IMR-90 (cell line): Measurements from ENCODE around the gene CASP1.

Experiments
- CEBPB ChIP-seq: IDR thresholded peaks from 2 replicates; pipeline ENCODE4 v1.6.1; 2012; ENCODE audit warnings: low read depth, low read length, improper control_type of control experiment
- MXI1 ChIP-seq: IDR thresholded peaks from 2 replicates; pipeline ENCODE4 v1.6.1; 2012; ENCODE audit warnings: low read depth, mild to moderate bottlenecking, low read length, moderate library complexity, borderline replicate concordance
- NFE2L2 ChIP-seq: fragments of 150-350 bp; IDR thresholded peaks from 2 replicates; pipeline ENCODE4 v1.6.1; 2016; ENCODE audit warnings: low read depth, mild to moderate bottlenecking, low read length
- POLR2A ChIP-seq: IDR thresholded peaks from 2 replicates; pipeline ENCODE4 v1.6.1; 2012; ENCODE audit warnings: mild to moderate bottlenecking, low read depth, low read length
- RFX5 ChIP-seq: IDR thresholded peaks from 2 replicates; pipeline ENCODE4 v1.8.0; 2012; ENCODE audit warnings: low read depth, mild to moderate bottlenecking, low read length, moderate library complexity
- TF ChIP-seq, protein P1 (sequence below): conservative IDR thresholded peaks from 2 replicates; pipeline ENCODE4 v1.5.1; 2012; ENCODE audit warnings: mild to moderate bottlenecking, low read depth, low read length, improper control_type of control experiment

DNA sequence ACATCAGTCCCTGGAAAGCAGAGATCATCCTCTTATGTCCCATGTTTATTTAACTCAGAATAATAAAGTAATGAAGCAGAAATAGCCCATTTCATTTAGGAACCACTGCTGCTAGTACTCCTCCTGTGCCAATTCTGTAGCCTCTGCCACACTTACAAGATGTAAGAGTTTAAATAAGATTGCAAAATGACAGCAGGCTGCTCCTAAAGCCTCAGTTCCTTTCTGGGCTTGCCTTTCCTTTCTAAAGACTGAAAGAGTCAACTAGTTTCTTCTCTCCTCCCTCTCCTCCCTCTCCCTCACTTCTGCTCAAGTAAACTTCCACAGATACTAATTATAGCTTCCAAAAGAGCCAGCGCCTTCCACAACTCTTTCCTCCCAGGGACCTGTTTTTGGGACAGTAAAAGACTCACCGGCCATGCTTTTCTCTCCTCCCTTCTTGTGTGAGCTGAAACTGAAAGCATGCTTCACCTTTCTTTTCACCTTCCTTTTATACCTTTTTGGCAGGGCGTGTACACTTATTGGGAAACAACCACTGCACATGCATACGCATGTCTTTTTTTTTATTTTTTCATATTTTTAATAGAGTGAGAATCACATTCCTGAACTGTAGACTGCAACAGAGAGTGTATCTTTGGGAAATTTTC, 36.3 kb upstream of the CASP1 start:
- TF ChIP-seq, protein P1, sequence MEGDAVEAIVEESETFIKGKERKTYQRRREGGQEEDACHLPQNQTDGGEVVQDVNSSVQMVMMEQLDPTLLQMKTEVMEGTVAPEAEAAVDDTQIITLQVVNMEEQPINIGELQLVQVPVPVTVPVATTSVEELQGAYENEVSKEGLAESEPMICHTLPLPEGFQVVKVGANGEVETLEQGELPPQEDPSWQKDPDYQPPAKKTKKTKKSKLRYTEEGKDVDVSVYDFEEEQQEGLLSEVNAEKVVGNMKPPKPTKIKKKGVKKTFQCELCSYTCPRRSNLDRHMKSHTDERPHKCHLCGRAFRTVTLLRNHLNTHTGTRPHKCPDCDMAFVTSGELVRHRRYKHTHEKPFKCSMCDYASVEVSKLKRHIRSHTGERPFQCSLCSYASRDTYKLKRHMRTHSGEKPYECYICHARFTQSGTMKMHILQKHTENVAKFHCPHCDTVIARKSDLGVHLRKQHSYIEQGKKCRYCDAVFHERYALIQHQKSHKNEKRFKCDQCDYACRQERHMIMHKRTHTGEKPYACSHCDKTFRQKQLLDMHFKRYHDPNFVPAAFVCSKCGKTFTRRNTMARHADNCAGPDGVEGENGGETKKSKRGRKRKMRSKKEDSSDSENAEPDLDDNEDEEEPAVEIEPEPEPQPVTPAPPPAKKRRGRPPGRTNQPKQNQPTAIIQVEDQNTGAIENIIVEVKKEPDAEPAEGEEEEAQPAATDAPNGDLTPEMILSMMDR, result no peak
- TF ChIP-seq RFX5, result no peak
- no peak for TF ChIP-seq NFE2L2
- no peak for TF ChIP-seq POLR2A
- TF ChIP-seq MXI1, result no peak
- no peak for TF ChIP-seq CEBPB
